ENCODE measurements around the gene NCOA1.

NCOA1 gene

DNA sequence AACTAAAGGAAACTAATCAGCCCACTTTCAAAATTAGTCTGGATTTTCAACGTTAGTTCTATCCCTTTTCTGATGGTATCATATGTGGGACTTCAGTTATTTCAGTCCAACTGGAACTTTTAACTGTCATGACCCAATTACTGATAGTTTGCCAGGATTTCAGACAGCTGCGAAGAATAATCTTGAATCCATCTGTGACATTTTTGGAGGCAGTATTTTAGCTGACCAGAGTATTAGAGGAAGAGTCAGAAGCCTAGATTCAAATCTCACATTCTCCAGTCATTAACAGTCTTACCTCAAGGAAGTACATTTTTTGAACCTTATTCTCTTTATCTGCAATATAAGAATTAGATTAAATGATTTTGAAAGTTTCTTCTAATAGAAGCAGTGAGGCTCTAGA, 220.8 kb downstream of the NCOA1 start:
- no peak for DNase-seq

DNA sequence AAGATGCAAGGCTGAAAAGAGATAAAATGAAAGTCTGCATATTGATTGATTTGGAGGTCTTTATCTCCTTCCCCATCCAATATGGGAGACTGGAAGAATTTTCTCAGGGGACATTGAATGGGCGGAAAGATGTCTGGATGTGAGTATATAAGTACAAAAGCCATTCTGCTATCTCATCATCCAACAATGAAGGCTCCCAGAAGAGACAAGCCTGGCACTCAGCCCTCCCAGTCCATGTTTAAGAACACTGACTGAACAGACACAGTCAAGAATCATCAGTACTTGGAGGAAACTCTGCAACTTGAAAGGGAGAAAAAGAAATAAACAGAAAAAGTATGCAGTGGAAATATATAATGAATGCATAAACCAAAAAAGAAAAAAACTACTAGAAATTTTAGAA, 221.2 kb downstream of the NCOA1 start:
- no peak for DNase-seq

DNA sequence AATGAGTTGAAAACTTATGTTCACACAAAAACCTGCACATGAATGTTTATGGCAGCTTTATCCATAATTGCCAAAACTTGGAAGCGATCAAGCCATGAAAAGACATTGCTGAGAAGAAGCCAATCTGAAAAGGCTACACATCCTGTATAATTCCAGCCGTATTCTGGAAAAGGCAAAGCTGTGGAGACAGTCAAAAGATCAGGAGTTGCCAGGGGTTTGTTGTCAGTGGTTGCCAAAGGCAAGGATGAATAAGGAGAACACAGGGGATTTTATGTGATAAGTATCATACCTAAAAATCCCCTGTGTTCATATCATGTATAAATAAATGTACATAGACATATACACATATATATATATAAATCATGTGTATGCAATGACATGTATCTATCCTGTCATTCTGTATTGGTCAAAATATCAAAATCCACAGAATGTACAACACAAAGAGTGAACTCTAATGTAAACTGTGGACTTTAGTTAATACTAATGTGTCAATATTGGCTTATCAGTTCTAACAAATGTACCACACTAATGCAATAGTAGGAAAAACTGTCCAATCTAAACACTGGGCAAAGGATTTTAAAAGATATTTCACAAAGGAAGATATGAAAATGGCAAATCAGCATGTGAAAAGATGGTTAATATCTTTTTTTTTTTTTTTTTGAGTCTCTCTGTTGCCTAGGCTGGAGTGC, 226.4 kb downstream of the NCOA1 start:
- no peak for DNase-seq

DNA sequence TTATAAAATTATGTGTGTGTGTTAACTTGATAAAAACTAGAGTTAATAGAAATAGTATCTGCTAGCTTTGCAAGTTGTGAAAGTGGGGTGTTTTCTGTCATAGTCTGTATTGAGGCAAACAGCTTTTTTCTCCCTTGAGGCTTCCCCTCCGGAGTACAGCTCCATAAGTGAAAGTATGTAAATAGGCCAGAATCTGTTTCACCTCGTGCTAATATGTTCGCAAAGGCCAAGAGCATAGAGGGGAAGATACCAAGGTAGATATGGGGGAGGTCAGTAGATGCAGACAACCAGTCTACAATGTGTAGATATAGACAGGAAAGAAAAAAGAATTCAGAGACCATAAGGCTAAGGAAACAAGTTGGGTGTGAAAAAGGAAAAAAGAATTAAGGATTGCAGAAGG, 229.3 kb downstream of the NCOA1 start:
- no peak for DNase-seq

DNA sequence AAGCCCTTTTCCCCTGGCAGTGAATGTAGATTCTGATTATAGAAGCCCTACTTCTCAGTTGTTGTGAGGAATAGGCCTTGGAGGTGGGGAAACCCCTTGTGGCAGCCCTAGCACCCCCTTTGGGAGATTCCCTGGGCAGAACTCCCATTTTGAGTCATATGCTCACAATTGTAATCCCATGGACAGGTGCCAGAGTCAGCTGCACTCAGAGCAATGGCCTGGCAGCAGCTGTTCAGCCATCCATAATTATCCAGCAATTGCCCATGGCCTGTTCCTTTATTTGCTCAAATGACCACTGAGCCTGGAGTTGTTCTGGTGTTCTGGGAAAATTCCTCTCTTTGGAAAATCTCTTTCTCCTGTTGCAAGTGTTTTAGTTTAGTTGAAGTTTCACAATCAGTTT, 230.4 kb downstream of the NCOA1 start:
- peak; percentile 71 for DNase-seq

DNA sequence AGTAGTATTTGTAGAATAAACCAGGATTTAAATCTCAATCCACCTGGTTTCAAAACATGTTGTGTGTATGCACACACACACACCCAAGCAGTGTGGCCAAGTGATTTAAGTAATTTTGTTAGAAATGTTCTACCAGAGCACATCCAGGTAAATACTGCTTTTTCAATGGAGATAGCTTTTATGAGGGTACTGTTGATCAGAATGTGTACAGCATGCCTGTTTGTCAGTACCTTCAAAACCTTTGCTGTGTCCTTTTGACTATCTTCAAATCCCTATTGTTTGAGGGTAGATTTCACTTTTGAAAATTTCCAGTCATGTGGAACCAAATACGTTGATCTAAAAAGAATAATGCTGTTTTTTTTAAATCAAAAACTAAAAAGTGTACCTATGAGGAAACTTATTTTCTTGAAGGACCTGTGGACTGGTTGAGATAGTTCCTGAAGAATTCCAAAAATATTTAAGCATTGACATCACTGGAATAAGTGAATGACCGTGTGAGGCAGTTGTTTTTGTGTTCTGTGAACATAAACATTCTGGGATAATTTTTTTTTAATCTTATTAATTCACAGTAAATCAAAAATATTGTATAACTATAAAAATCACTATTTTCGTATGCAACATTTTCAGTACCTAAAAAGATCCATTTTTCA, 231.2 kb downstream of the NCOA1 start:
- DNase-seq = no peak

DNA sequence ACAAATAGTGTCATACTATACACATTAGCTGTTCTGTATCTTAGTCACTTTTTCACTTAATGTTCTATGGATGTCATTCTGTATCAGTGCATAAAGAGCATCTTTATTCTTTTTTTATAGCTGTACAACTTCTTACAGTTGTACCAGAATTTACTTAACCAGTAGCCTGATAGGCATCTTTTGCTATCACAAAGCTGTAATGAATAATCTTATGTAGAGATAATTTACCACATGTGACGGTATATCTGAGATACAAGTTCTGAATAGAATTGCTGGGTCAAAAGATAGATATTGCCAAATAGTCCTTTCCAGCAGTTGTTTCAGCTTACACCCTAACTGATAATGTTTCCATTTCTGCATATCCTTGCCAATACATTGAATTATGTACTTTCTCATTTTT, 232.1 kb downstream of the NCOA1 start:
- DNase-seq = no peak

DNA sequence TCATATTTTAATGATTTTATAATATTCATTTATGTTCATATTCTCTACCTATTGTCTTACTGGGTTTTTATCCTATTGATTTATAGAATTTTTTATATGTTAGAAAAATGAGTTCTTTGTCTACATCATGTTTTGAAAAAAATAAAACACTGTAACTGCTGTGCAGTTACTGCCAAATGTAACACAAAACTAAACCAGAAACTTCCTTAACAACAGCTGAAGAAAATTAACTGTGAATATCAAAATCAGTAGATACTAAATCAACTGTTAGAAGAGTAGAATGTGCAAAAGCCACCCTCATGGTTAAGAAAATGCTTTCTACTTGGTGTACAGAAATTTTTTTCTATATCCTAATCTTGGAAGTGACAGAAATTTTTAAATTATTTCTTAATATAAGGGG, 232.6 kb downstream of the NCOA1 start:
- DNase-seq = no peak

DNA sequence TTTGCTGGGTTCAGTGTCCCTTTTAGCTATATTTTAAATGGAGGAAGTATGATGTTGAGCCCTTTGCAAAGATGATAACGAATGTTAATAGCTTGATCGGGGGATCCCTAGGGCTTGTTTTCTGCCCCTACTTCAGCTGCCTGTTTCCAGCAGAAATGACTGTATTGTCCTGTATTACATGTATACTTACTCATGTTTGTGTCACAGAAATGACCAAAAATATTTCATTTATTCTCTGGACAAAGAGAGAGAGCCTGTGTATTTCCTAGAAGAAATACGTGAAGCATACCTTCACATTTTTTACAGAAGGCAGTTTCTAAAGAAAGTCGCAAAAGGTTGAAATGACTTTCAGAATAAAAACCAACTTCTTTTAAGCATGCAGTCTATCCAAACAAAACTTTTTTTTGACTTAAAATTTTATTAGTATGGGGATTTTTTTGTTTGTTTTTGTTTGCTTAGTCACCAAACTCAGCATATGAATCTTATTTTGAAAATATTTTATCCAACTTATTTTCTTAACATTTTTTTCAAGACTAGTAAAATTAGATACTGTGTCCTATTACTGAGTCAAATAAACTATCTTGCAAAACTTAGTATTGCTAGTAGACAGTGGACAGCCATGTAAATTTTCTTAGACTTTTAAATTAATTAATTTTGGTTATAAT, 233.2 kb downstream of the NCOA1 start:
- no peak for DNase-seq

DNA sequence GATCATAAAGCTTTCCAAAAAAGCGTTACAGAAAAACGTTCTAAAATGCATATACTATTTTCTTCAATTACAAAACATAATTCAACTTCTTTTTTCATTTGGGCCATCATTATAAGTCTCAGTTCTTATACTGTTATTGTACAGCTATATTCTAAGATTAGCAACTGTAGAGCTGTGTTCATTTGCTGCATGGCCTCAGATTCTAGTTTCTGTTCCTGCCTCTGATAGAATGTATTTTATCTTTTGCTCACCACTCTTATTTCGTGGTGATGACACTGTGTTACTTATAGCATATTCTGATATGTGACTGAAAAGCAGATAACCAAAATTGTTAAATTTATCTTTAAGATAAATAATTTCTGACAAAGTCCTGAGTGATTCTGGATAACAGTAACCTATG, 234.9 kb downstream of the NCOA1 start:
- no peak for DNase-seq

DNA sequence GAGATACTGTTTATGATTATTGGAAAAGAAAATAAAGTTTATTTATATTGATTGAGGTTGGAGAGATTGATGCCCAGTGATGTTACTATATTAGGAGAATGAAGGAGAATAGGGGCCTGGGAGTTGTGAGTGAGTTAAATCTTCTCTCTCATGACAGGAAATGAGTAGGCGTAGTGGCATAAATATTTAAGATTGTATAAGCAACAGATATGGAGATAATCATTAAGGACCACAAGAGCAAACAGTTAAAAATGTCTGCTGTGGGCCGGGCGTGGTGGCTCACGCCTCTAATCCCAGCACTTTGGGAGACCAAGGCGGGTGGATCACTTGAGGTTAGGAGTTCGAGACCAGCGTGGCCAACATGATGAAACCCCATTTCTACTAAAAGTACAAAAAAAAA, 239.4 kb downstream of the NCOA1 start:
- DNase-seq = no peak

DNA sequence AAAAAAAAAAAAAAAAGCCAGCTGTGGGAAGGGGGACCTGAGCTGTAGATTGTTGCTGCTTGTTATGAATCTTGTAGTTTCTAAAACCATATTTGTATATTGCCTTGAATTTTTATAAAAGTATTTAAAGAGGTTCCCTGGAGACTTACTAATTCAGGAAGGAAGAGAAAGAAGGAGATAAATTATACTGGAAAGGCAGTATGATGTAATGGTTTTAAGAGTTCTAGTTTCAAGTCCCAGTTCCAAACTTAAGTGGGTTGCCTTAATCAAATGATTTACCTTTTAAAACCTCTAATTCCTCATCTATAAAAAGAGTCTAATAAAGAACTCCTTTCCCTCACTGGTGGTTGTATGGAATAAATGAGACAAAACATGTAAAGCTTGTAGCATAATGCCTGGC, 240.0 kb downstream of the NCOA1 start:
- no peak for DNase-seq

DNA sequence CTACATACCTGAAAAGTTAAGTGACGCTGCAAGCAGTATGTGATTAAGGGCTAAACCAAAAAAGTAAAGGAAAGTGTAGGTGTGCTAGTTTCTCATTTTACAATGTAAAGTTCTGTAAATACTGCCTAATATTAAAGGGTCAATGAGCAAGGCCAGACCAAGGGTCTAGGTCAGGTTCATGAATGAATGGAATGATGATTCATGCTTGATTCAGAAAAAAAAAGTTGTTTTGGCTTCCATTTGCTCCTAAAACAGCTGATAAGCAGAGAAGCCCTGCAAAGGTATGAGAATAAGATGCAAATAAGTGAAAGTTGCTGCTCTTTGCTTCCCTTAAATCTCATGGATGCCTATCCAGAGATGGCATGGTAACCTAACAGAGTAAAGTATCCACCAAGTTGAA, 240.9 kb downstream of the NCOA1 start:
- DNase-seq = no peak

DNA sequence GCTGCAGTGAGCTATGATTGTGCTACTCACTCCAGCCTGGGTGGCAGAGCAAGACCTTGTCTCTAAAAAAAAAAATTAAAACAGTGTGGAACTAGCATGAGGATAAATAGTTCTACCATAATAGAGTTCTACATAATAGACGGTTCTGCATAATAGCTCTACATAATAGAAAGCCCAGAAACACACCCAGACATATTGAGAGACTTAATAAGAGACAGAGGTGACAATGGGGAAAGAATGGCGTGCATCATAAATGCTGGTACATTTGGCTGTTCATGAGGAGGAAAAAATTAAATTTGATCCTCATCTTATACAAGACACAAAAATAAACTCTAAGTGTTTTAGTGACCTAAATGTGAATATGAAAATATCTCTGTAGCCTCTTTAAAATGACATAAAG, 243.7 kb downstream of the NCOA1 start:
- no peak for DNase-seq

DNA sequence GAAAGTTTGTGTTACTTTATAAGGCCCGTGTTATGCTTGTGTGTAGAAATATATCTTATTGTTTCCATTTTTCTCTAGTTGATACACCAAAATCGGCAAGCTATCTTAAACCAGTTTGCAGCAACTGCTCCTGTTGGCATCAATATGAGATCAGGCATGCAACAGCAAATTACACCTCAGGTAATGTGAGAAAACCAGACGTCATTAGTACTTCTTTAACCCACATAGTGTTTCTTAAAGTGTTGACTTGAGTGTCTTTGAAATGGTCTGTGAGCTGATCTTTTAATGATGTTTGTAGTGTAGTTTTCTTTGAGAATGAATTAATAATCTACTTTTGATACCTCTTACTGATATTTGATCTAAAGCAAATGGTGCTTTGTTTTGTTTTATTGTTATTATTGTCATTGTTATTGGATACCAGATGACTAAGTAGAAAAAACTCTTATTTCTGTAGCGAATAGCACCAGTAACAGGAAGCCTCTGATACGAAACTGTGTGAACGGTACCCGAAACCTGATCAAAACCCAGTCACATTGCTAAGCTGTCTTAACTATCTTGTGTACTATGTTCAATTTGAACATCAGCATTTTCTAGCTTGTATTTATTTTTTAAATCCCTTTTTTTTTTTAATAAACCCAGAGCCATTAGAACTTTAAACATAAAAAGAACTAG, 248.4 kb downstream of the NCOA1 start:
- no peak for DNase-seq

DNA sequence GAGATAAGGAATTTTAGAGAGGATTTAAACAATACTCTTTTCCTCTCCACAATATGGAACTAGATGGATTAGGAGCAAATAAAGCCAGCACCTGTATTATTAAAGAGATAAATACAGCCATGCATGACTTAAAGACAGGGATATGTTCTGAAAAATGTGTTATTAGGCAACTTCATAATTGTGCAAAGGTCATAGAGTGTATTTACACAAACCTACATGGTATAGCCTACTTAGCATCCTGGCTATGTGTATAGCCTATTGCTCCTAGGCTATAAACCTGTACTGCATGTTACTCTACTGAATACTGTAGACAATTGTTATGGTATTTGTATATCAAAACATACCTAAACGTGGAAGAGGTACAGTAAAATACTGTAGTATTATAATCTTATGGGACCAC, 249.1 kb downstream of the NCOA1 start:
- DNase-seq = no peak

DNA sequence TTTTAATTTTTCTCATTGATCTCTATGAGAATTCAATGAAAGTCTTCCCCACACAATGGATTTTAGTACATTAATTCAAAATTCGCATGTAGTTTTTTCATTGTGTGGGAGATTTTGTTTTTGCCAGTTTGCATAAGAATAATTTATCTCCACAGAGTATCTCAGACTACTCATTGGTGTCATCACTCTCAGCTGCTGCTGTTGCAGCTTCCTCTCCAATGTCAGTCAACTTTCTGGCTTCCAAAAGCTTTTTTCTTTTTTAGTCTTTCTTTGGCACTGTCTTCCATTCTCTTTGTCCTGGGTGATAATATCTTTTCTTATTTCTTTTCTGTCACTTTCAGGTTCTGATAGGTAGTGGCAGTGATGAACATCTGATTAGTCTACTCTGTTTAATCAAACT, 251.7 kb downstream of the NCOA1 start:
- no peak for DNase-seq

DNA sequence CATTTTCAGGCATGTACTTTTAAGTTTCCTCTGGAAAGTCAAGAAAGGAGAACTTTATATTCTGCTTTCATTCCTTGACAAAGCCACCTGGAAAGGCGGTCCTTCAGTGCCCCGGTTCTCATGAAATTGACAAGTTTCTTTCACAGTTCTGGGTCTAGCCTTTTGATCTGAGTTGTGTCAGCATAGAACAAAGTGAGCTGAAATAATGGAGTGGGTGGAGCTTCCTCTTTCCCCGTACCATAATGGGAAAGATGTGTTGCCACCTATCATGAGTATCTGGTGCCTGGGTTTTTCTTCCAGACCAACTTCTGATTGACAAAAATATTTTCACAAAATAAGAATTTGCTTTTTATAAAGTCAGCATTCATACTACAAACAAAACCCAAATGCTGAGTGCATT, 252.9 kb downstream of the NCOA1 start:
- DNase-seq = no peak

DNA sequence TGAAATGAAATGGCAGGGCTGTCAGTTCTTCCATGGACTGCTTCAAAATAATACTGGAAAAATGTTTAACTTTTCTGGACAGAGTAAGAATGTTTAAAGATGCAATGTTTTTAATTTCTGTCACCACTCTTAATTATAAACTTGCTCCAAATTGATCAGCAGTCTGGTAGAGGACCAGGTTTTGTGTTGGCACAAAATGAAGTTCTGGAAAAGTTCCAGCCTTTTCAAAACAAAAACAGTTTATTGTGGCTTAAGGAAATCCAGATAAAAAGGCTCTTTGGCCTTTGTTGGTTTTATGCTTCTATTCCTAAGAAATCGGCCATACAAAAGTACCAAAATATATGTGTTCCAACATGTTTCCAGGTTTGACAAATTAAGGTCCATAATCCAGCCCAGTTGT, 253.3 kb downstream of the NCOA1 start:
- DNase-seq = no peak

DNA sequence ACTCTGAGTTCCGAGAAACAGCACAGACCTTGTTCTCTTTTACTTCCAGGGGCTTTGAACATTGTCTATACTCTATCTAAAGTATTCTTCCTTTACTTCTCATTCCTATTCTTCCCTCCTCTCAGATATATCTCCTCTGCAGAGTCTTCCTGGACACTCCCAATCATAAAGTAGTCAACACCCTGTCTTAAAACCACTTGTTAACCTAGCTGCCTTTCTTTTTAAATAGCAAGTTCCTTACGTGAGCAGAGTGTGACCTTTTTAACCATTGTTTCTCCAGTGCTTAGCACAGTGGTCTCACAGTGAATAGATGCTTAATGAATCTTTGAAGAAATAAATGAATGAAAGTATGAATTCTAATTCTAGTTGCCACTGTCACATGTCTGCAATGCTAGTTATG, 254.8 kb downstream of the NCOA1 start:
- DNase-seq = no peak

DNA sequence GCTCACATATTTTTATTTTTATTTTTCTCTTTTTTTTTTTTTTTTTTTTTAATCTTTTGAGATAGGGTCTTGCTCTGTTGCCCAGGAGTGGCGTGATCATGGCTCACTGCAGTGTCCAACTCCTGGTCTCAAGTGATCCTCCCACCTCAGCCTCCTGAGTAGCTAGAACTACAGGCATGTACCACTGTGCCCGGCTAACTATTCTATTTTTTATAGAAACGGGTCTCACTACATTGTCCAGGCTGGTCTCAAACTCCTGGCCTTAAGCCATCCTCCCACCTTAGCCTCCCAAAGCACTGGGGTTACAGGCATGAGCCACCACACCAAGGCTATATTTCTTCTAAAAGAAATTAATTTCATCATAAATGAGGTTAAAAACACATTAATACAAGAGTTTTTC, 256.2 kb downstream of the NCOA1 start:
- DNase-seq = no peak

DNA sequence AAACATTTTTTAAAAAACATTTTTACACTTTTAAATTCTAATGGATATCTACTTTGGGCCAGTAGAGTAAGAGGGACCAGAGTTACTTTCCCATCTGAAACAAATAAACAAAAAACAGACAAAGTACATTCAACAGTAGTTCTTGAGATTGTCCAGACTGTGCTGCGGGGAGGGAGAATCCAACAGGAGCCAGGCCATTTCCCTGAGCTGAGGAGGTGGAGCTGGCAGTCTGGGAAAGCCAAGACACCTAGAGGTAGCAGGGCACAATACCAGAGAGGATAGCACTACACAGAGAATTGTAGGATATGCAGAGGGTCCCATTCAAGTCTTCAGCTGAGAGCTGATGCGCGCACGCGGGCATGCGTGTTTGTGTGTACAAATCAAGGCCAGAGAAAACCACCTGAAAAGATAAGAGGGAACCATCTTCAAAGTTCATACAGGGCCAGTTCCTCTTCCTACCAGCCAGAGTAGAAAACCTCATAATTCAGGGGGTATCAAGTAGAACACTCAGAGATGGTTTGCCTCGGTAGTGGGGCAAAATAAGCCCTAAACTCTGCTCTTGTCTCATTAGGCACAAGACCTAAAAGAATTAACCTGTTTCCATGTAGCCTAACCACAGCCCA, 258.1 kb downstream of the NCOA1 start:
- DNase-seq = no peak

DNA sequence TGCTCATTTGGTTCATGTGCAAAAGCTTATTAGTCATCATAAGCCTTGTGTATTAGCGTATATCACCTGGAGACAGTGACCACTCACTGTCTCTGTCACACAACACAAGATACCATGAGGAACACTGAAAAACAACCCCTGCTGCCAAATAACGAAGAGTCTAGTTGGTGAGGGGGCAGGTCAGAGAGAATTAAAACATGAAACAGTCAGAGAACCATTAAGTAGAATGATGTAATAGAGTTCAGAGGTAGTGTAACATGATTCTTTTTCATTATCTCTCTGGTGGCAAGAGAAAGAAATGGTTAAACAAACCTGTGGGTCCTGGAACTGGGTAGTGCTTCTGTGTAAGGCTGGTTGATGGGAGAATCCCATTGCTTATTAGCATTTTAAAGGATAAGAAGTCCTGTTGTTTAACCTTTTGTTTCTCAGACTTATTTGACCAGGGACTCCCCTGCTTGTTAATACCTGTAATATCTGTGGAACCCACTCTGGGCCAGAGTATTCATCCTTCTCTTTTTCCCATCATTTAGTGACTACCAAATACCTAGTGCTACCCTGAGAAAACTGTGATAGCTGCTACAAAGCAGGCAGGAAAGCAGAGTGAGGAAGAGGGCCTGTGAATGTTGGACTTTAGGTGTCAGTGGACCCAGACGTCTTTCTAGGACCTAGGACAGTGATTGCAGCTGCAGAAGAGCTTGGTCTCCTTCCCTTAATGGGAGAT, 264.1 kb downstream of the NCOA1 start:
- DNase-seq = peak; percentile 31

Data from NCI-H2171 treated with DMSO at 0.1 percent for 48 hours (cell line).